Measurements from ENCODE around the gene PRXL2A. TPM values are rescaled to one million over a fixed set of nuclear protein-coding genes. Genes with fewer than 3 reads are reported as not detected.
A peak's percentile ranks its signal among the peaks of the same experiment; 100 is the strongest.

The PRXL2A gene
- total and polyA plus RNA-seq, 2 experiments from 2014 or later, result 166 to 222 TPM

DNA sequence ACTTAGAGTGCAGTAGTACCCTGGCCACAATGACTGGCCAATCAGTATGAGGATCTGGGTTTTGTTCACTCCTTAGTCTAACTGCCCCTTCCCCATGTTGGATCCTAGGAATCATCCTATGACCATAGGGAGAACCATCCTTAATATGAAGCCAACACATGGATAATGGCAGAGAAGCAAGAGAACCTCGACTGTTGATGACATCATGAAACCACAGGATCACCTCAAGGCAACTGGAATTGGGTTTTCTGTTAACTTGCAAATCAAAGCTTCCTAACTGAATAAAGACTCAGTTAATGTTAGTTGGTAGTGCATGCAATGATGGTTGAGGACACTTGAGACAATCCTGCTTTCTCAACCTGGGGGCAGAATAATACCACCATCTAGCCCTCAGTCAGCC lies 3.3 kb upstream of the PRXL2A start:
- Histone ChIP-seq H3K36me3 (replicated peaks; ENCODE audit: insufficient read depth, low read depth) (no peaks in the 10 kb centered on the region), H4K20me1 (ENCODE audit: insufficient read depth, poor library complexity, severe bottlenecking) (no peaks in the 10 kb centered on the region), H3K4me3 (no peak overlapping the region), H3K27me3 (no peaks in the 10 kb centered on the region), H3K27ac (peak overlapping the region; percentile 10), H3K4me2 (no peak overlapping the region), H2AFZ (no peak overlapping the region), H3K4me1 (ENCODE audit: insufficient read depth) (peaks cover 8% of the 10 kb centered on the region), H3K9me3 (ENCODE audit: low read depth) (no peaks in the 10 kb centered on the region), H3K79me2 (peaks cover 16% of the 10 kb centered on the region), H3K9me2 (replicated peaks; ENCODE audit: insufficient read depth) (no peaks in the 10 kb centered on the region)
- WGBS (ENCODE audit: low lambda C conversion rate, missing lambda C conversion rate), result 85% methylated on average over 1 of the region's 1 CpG
- DNase-seq (ENCODE audit: low spot score), result no peak
- TF ChIP-seq, protein P1, sequence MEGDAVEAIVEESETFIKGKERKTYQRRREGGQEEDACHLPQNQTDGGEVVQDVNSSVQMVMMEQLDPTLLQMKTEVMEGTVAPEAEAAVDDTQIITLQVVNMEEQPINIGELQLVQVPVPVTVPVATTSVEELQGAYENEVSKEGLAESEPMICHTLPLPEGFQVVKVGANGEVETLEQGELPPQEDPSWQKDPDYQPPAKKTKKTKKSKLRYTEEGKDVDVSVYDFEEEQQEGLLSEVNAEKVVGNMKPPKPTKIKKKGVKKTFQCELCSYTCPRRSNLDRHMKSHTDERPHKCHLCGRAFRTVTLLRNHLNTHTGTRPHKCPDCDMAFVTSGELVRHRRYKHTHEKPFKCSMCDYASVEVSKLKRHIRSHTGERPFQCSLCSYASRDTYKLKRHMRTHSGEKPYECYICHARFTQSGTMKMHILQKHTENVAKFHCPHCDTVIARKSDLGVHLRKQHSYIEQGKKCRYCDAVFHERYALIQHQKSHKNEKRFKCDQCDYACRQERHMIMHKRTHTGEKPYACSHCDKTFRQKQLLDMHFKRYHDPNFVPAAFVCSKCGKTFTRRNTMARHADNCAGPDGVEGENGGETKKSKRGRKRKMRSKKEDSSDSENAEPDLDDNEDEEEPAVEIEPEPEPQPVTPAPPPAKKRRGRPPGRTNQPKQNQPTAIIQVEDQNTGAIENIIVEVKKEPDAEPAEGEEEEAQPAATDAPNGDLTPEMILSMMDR (IDR thresholded peaks at IDR 0.05; ENCODE audit: poor library complexity), result no peak
- TF ChIP-seq EZH2 (IDR thresholded peaks at IDR 0.05; ENCODE audit: borderline replicate concordance) (no peak), EZH2phosphoT487 (IDR thresholded peaks at IDR 0.05; ENCODE audit: low read depth, severe bottlenecking, unreplicated experiment) (no peak)

DNA sequence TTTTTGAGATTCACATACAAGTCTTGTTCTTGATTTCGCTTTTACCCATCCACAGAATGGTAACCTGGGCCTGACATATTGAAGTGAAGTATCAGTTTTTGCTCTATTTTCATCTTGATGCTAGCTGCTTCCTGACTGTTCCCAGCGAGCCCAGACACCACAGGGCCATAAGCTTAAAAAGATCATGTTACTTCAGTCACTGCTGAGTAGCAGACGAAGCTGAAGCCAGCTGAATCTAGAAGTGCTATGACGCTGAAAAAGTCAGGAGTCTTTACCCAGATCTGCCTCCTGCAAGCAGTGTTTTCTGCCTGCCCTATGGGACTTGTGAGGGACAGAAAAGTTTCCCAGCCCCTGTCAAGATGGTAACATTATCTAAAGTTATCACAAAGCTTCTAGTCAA lies 2.7 kb upstream of the PRXL2A start:
- Histone ChIP-seq H3K9me3 (ENCODE audit: low read depth) (no peaks in the 10 kb centered on the region), H3K9me2 (replicated peaks; ENCODE audit: insufficient read depth) (no peaks in the 10 kb centered on the region), H3K4me2 (no peak overlapping the region), H3K36me3 (replicated peaks; ENCODE audit: insufficient read depth, low read depth) (no peaks in the 10 kb centered on the region), H3K27ac (peak overlapping the region; percentile 30), H4K20me1 (ENCODE audit: insufficient read depth, poor library complexity, severe bottlenecking) (no peaks in the 10 kb centered on the region), H3K4me3 (no peak overlapping the region), H3K79me2 (peaks cover 22% of the 10 kb centered on the region), H3K27me3 (no peaks in the 10 kb centered on the region), H2AFZ (no peak overlapping the region), H3K4me1 (ENCODE audit: insufficient read depth) (peaks cover 14% of the 10 kb centered on the region)
- 49% methylated on average over 4 of the region's 4 CpGs for WGBS (ENCODE audit: low lambda C conversion rate, missing lambda C conversion rate)
- TF ChIP-seq, protein P1 (IDR thresholded peaks at IDR 0.05; ENCODE audit: poor library complexity), result no peak
- TF ChIP-seq EZH2 (IDR thresholded peaks at IDR 0.05; ENCODE audit: borderline replicate concordance), result no peak
- TF ChIP-seq EZH2phosphoT487 (IDR thresholded peaks at IDR 0.05; ENCODE audit: low read depth, severe bottlenecking, unreplicated experiment), result no peak
- no peak for DNase-seq (ENCODE audit: low spot score)

DNA sequence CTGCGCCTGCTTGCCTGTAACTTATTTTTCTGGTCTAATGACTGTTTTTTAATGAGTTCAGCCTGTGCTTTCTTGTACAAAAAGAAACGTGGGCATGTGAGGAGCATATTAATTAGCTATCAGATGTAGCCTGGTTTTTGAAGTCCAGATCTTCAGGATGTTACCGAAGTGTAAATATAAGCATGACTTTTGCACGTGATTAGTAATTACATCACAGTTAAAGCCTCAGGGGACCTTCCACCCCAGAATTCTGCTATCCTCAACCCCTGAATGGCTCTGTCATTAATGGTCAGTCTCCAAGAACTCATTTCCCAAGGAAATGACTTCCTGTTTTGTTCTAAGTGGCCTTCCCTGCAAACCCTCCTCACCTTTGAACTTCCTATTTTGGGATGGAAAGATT lies 2.1 kb upstream of the PRXL2A start:
- TF ChIP-seq, protein P1 (IDR thresholded peaks at IDR 0.05; ENCODE audit: poor library complexity), result no peak
- no peak for TF ChIP-seq EZH2phosphoT487 (IDR thresholded peaks at IDR 0.05; ENCODE audit: low read depth, severe bottlenecking, unreplicated experiment)
- no peak for TF ChIP-seq EZH2 (IDR thresholded peaks at IDR 0.05; ENCODE audit: borderline replicate concordance)
- H3K27ac ChIP-seq, result peak overlapping the region; percentile 30
- no peaks in the 10 kb centered on the region for H3K9me2 ChIP-seq (replicated peaks; ENCODE audit: insufficient read depth)

More for the DNA sequence above, 2.1 kb upstream of the PRXL2A start:
- Histone ChIP-seq H3K4me2 (no peak overlapping the region), H4K20me1 (ENCODE audit: insufficient read depth, poor library complexity, severe bottlenecking) (no peaks in the 10 kb centered on the region), H3K36me3 (replicated peaks; ENCODE audit: insufficient read depth, low read depth) (no peaks in the 10 kb centered on the region), H3K4me3 (no peak overlapping the region), H3K9me3 (ENCODE audit: low read depth) (no peaks in the 10 kb centered on the region), H2AFZ (no peak overlapping the region), H3K4me1 (ENCODE audit: insufficient read depth) (peaks cover 19% of the 10 kb centered on the region), H3K79me2 (peaks cover 27% of the 10 kb centered on the region), H3K27me3 (no peaks in the 10 kb centered on the region)
- DNase-seq (ENCODE audit: low spot score), result peak; percentile 8
- 57% methylated on average over 4 of the region's 4 CpGs for WGBS (ENCODE audit: low lambda C conversion rate, missing lambda C conversion rate)

Data from hepatocyte (in vitro differentiated cells).